Vagina (tissue), 2 donors: ENCODE measurements around the gene SOCS4.

ENCODE experiments used
- POLR2A ChIP-seq, 2 donors: fragments of 450-650 bp; IDR thresholded peaks; one replicate each; pipeline ENCODE4 v1.6.1; 2017; ENCODE audit warnings: antibody characterized with exemption in 2 of 2, mild to moderate bottlenecking in 2 of 2, moderate library complexity in 2 of 2
- POLR2AphosphoS5 ChIP-seq, 2 donors: sonication (generic); formaldehyde crosslinking; IDR thresholded peaks; one replicate each; pipeline ENCODE4 v1.9.0; 2017; ENCODE audit warnings: antibody characterized with exemption in 2 of 2, mild to moderate bottlenecking in 2 of 2, low read depth in 1 of 2; ENCODE audit not compliant: insufficient read depth in 1 of 2
- TF ChIP-seq, protein P1 (sequence below), 3 experiments: fragments of 450-650 bp in 2 of 3; fragments of 200-600 bp in 1 of 3; sonication (generic) in 1 of 3; IDR thresholded peaks; one replicate each; pipeline ENCODE4 v1.5.1; 2017 to 2019; ENCODE audit warnings: antibody characterized with exemption in 3 of 3, mild to moderate bottlenecking in 2 of 3, moderate library complexity in 2 of 3

GRCh38 chr14:55026793-55027561 is at the start of gene SOCS4, which contains the start of gene WDHD1:
- TF ChIP-seq, protein P1, sequence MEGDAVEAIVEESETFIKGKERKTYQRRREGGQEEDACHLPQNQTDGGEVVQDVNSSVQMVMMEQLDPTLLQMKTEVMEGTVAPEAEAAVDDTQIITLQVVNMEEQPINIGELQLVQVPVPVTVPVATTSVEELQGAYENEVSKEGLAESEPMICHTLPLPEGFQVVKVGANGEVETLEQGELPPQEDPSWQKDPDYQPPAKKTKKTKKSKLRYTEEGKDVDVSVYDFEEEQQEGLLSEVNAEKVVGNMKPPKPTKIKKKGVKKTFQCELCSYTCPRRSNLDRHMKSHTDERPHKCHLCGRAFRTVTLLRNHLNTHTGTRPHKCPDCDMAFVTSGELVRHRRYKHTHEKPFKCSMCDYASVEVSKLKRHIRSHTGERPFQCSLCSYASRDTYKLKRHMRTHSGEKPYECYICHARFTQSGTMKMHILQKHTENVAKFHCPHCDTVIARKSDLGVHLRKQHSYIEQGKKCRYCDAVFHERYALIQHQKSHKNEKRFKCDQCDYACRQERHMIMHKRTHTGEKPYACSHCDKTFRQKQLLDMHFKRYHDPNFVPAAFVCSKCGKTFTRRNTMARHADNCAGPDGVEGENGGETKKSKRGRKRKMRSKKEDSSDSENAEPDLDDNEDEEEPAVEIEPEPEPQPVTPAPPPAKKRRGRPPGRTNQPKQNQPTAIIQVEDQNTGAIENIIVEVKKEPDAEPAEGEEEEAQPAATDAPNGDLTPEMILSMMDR (IDR thresholded peaks at IDR 0.05) = no peak
- TF ChIP-seq POLR2A (IDR thresholded peaks at IDR 0.05) (no peak), POLR2AphosphoS5 (IDR thresholded peaks at IDR 0.05; ENCODE audit: insufficient read depth in 1 of 2, low read depth in 1 of 2) (peak; percentile 95 to 98)
